Measurements from ENCODE around the gene HERC6. TPM values are rescaled to one million over a fixed set of nuclear protein-coding genes. Genes with fewer than 3 reads are reported as not detected.
"Not testable (repeated sequence)": the region's sequence is repeated elsewhere in the genome, so short reads cannot be mapped to it uniquely, and the experiment has no call there.

Gene HERC6
- total and polyA plus RNA-seq, 2 donors, result 4.6 to 10.0 TPM

DNA sequence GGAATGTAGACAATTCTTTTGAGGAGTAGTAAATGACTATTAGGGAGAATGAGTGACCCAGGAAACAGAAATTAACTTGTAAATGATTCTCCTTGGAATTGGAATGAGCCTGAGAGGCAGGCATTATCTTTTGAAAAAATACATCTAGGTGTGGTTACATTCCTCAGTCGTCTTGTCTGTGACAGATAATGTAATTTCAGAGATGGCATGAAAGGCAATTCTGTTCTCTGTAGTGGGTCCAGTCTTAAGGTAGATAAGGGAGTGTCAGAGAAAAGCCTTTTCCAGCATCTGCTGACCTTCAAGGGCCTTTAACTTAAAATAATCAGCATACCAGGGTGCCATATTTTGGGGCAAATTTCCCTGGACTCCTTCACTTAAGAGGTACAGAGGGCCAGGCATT is 35.1 kb downstream of the HERC6 start:
- H3K36me3 ChIP-seq (ENCODE audit: insufficient read depth), result no peaks in the 10 kb centered on the region
- no peak overlapping the region for H3K27ac ChIP-seq (ENCODE audit: low read depth)
- no peak overlapping the region for H3K4me3 ChIP-seq (ENCODE audit: low read depth, low read length)
- DNase-seq (ENCODE audit: extremely low spot score), result no peak
- 70% methylated on average over 1 of the region's 1 CpG for WGBS
- no peaks in the 10 kb centered on the region for H3K4me1 ChIP-seq (ENCODE audit: insufficient read depth)

- DNase-seq (ENCODE audit: extremely low spot score), result no peak
- Histone ChIP-seq H3K36me3 (ENCODE audit: insufficient read depth) (no peaks in the 10 kb centered on the region), H3K4me1 (ENCODE audit: insufficient read depth) (no peaks in the 10 kb centered on the region), H3K4me3 (ENCODE audit: low read depth, low read length) (no peak overlapping the region), H3K27ac (ENCODE audit: low read depth) (no peak overlapping the region)
- 83% methylated on average over 4 of the region's 4 CpGs for WGBS
Measured at GRCh38 chr4:88414755-88415154, 36.1 kb downstream of the HERC6 start.

DNA sequence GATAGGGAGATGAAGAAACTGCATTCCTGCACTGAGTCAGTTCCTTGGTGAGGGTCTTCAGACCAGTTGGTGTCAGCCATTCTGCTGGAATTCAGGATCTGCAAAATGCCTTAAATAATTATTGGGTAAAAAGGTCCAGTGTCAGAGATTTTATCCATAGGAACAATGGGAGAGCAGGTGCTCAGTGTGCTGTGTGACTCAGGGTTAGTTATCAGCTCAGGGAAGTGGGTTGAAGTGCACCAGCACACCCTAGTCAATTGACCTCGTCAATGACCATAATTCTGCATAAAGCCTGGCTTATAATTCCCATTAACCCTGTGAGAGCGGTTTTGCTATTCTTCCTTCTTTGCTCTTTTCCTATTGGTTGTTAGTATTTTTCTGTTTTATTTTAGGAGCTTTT is 37.3 kb downstream of the HERC6 start:
- no peaks in the 10 kb centered on the region for H3K36me3 ChIP-seq (ENCODE audit: insufficient read depth)
- H3K4me3 ChIP-seq (ENCODE audit: low read depth, low read length), result no peak overlapping the region
- no peaks in the 10 kb centered on the region for H3K4me1 ChIP-seq (ENCODE audit: insufficient read depth)
- DNase-seq (ENCODE audit: extremely low spot score), result no peak
- WGBS, result 75% methylated on average over 2 of the region's 2 CpGs
- H3K27ac ChIP-seq (ENCODE audit: low read depth), result no peak overlapping the region

DNA sequence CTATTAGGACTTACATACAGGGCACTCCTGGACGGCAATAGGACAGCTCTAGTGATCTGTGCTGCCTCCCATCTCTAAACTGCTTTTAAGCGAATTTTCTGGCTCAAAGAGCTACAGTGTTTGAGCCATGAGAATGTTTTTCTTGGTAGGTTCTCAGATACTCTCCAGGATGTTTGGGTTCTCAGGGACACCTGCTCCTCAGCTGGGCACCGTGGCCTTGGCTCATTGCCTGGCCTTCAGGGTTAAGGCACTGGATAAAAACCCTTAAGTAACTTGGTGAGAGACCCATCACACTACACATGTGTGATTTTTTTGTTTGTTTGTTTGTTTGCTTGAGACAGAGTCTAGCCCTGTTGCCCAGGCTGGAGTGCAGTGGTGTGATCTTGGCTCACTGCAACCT is 39.8 kb downstream of the HERC6 start:
- H3K36me3 ChIP-seq (ENCODE audit: insufficient read depth), result no peaks in the 10 kb centered on the region
- H3K4me3 ChIP-seq (ENCODE audit: low read depth, low read length), result no peak overlapping the region
- no peaks in the 10 kb centered on the region for H3K4me1 ChIP-seq (ENCODE audit: insufficient read depth)
- no peak for DNase-seq (ENCODE audit: extremely low spot score)
- no peak overlapping the region for H3K27ac ChIP-seq (ENCODE audit: low read depth)
- WGBS, result 91% methylated on average over 3 of the region's 3 CpGs

DNA sequence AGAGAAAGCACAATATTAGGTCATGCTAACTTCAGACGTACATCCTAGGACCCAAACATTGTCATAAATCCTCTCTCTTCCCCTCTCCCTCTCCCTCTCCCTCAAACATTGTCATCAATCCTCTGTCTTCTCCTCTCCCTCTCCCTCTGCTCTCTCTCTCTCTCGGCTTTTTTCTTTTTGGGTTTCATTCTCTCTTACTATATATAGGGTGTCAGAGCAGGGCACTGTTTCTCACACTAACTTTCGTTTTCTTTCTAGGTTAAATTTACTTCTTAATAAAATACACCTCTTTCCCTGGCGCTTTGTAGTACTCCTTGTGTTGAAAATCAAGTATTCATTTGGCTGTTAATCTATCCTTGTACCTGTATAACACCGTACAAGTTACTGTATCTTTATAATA is 41.2 kb downstream of the HERC6 start:
- H3K27ac ChIP-seq (ENCODE audit: low read depth), result no peak overlapping the region
- no peaks in the 10 kb centered on the region for H3K4me1 ChIP-seq (ENCODE audit: insufficient read depth)
- no peak for DNase-seq (ENCODE audit: extremely low spot score)
- WGBS, result 63% methylated on average over 5 of the region's 5 CpGs
- no peaks in the 10 kb centered on the region for H3K36me3 ChIP-seq (ENCODE audit: insufficient read depth)
- no peak overlapping the region for H3K4me3 ChIP-seq (ENCODE audit: low read depth, low read length)

- H3K4me3 ChIP-seq (ENCODE audit: low read depth, low read length), result no peak overlapping the region
- H3K27ac ChIP-seq (ENCODE audit: low read depth), result no peak overlapping the region
- no peaks in the 10 kb centered on the region for H3K36me3 ChIP-seq (ENCODE audit: insufficient read depth)
- 98% methylated on average over 1 of the region's 1 CpG for WGBS
- no peaks in the 10 kb centered on the region for H3K4me1 ChIP-seq (ENCODE audit: insufficient read depth)
- no peak for DNase-seq (ENCODE audit: extremely low spot score)
Measured at GRCh38 chr4:88420844-88421243, 42.2 kb downstream of the HERC6 start.

DNA sequence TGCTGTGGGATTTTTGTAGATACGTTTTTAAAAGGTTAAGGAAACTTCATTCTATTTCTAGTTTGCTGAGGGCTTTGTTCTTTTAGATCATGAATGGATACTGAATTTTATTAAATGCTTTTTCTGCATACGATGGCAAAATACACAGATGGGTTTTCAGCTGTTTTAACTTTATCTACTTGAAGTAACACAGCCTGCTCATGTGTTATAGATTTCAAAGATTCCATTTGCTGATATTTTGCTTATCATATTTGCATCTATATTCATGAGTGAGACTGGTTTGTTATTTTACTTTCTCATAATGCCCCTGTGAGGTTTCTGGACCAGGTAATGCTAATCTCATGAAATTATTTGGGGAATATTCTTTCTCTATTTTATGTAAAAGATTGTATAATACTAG is 43.8 kb downstream of the HERC6 start:
- Histone ChIP-seq H3K4me3 (ENCODE audit: low read depth, low read length) (no peak overlapping the region), H3K27ac (ENCODE audit: low read depth) (no peak overlapping the region), H3K36me3 (ENCODE audit: insufficient read depth) (no peaks in the 10 kb centered on the region), H3K4me1 (ENCODE audit: insufficient read depth) (no peaks in the 10 kb centered on the region)
- 80% methylated on average over 2 of the region's 2 CpGs for WGBS
- no peak for DNase-seq (ENCODE audit: extremely low spot score)

DNA sequence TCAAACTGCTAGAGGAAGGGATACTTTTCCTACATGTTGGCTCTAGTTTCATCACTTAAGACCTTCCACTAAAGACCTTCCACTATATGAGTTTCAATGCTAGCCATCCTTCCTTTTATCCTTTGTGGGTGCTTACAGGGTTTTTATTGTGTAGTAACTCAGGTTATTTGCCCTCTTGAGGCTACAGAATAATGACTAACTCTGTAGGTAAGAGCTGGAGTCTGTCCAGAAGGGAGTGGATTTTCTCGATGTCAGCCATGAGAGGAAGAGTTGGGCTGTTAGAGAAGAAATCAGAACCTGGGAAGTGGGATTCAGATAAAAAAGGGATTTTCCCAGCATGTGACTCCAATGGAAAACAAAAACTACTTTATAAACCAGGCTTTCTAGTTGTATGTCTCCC is 50.7 kb downstream of the HERC6 start:
- Histone ChIP-seq H3K27ac (ENCODE audit: low read depth) (no peak overlapping the region), H3K4me1 (ENCODE audit: insufficient read depth) (no peaks in the 10 kb centered on the region), H3K36me3 (ENCODE audit: insufficient read depth) (peaks cover 2% of the 10 kb centered on the region), H3K4me3 (ENCODE audit: low read depth, low read length) (no peak overlapping the region)
- DNase-seq (ENCODE audit: extremely low spot score), result no peak
- WGBS, result 80% methylated on average over 1 of the region's 1 CpG

DNA sequence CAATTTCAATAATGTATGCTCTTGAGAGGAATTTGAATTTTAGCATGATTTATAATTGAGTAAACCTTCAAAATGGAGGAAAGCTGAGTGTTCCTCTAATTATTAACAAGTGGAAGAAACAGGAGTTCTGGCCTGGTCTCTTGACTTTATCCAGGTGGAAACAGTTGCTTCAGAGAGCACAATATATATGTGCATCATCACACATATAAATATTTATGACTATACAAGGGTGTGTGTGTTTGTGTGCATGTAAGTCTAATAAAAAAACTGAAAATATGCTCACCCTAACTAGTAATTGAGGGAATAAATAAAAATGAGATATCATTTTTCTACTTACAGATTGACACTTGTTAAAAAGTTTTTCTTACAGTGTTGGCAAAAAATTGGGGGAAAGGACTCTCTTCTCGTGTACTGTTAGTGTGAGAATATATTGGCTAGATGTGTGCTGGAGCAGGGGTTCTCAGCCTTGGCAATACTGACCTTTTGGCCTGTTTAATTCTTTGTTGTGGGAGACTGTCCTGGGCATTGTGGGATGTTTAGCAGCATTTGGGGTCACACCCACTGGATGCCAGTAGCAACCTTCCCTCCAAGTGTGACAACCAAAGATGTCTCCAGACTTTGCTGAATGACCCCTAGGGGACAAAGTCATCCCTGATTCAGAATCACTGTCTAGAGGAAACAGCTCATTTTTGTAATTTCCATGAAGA is 57.5 kb downstream of the HERC6 start:
- Histone ChIP-seq H3K4me1 (ENCODE audit: insufficient read depth) (no peaks in the 10 kb centered on the region), H3K27ac (ENCODE audit: low read depth) (no peak overlapping the region), H3K36me3 (ENCODE audit: insufficient read depth) (peaks cover 2% of the 10 kb centered on the region), H3K4me3 (ENCODE audit: low read depth, low read length) (no peak overlapping the region)
- no peak for DNase-seq (ENCODE audit: extremely low spot score)
- 85% methylated on average over 1 of the region's 1 CpG for WGBS

DNA sequence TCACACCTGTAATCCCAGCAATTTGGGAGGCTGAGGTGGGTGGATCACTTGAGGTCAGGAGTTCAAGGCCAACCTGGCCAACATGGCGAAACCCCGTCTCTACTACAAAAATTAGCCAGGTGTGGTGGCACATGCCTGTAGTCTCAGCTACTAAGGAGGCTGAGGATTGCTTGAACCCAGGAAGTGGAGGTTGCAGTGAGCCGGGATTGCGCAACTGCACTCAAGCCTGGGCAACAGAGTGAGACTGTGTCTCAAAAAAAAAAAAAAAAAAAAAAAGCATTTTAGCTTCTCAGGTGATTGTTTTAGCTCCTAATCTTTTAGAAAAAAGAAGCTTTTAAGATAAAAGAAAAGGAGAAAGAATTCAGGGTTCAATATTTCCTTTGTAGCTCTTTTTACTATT is 59.2 kb downstream of the HERC6 start:
- H3K27ac ChIP-seq (ENCODE audit: low read depth); H3K36me3 ChIP-seq (ENCODE audit: insufficient read depth); DNase-seq (ENCODE audit: extremely low spot score); H3K4me1 ChIP-seq (ENCODE audit: insufficient read depth); H3K4me3 ChIP-seq (ENCODE audit: low read depth, low read length): not testable (repeated sequence)
- WGBS, result 96% methylated on average over 4 of the region's 4 CpGs

GRCh38 chr4:88439161-88439760 is 60.6 kb downstream of the HERC6 start:
- whole genome bisulfite sequencing, result 95% methylated on average over 3 of the region's 3 CpGs
- no peaks in the 10 kb centered on the region for H3K36me3 ChIP-seq (ENCODE audit: insufficient read depth)

DNA sequence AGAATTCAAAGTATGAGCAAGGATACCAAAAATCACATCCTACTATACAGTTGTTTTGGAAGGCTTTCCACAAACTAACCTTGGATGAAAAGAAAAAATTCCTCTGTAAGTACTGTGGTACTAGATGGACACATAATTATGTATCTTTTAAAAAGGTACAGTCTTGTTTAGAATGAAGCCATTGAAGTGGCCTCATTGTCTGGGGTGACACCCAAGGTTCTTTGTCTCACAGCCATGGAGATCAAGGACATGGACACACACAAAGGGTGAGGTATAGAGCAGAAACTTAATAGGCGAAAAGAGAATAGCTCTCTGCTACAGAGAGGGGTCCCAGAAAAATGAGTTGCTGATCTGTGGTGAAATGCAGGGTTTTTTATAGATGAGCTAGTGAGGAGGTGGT is 61.5 kb downstream of the HERC6 start:
- Histone ChIP-seq H3K36me3 (ENCODE audit: insufficient read depth) (no peaks in the 10 kb centered on the region), H3K4me3 (ENCODE audit: low read depth, low read length) (no peak overlapping the region), H3K4me1 (ENCODE audit: insufficient read depth) (no peaks in the 10 kb centered on the region), H3K27ac (ENCODE audit: low read depth) (no peak overlapping the region)
- WGBS, result 100% methylated on average over 1 of the region's 1 CpG
- DNase-seq (ENCODE audit: extremely low spot score), result no peak

More at GRCh38 chr4:88439161-88439760, 60.6 kb downstream of the HERC6 start:
- H3K27ac ChIP-seq (ENCODE audit: low read depth), result no peak overlapping the region
- no peak for DNase-seq (ENCODE audit: extremely low spot score)
- H3K4me1 ChIP-seq (ENCODE audit: insufficient read depth), result no peaks in the 10 kb centered on the region
- no peak overlapping the region for H3K4me3 ChIP-seq (ENCODE audit: low read depth, low read length)

- H3K27ac ChIP-seq (ENCODE audit: low read depth), result no peak overlapping the region
- H3K36me3 ChIP-seq (ENCODE audit: insufficient read depth), result no peaks in the 10 kb centered on the region
- H3K4me3 ChIP-seq (ENCODE audit: low read depth, low read length), result no peak overlapping the region
- no peak for DNase-seq (ENCODE audit: extremely low spot score)
- H3K4me1 ChIP-seq (ENCODE audit: insufficient read depth), result no peaks in the 10 kb centered on the region
Measured at GRCh38 chr4:88441696-88442095, 63.0 kb downstream of the HERC6 start.

DNA sequence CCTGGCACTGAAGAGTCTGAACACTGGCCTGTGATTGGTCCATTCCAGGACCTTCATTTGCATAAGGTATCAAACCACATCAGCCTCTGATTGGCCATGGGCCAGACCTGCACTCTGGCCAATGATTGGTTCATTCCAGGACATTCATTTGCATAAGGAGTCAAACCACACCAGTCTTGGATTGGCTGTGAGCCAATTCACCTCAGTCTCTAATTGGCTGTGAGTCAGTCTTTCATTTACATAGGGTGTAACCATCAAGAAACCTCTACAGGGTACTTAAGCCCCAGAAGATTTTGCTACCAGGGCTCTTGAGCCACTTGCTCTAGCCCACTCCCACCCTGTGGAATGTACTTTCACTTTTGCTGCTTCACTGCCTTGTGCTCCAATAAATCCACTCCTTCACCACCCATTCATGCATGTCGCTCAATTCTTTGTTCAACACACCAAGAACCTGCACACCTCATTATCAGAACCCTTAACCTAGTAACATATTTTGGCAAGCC is 64.1 kb downstream of the HERC6 start:
- H3K4me3 ChIP-seq (ENCODE audit: low read depth, low read length), result no peak overlapping the region
- no peak overlapping the region for H3K27ac ChIP-seq (ENCODE audit: low read depth)
- WGBS, result 97% methylated on average over 1 of the region's 1 CpG
- H3K4me1 ChIP-seq (ENCODE audit: insufficient read depth), result no peaks in the 10 kb centered on the region
- no peak for DNase-seq (ENCODE audit: extremely low spot score)
- no peaks in the 10 kb centered on the region for H3K36me3 ChIP-seq (ENCODE audit: insufficient read depth)
